SK-N-SH (cell line): ENCODE results near the gene E2F3. TPM values are rescaled to one million over a fixed set of nuclear protein-coding genes. Genes with fewer than 3 reads are reported as not detected.

Experiments
- CTCF ChIA-PET: fragments of 300-600, 350-600 bp; formaldehyde crosslinking; extraction: SDS; loops from one replicate; lab custom pipeline; 2021; lab: Yijun Ruan, JAX
- POLR2A ChIA-PET: fragments of 350-600 bp; sonication (Branson Sonifier 250); formaldehyde crosslinking; extraction: SDS; loops from one replicate; lab custom pipeline; 2020; ENCODE audit warnings: antibody characterized with exemption, inconsistent platforms; lab: Yijun Ruan, JAX
- DNase-seq: peaks from one replicate; pipeline ENCODE4 v3.0.0; 2012
- H2AFZ ChIP-seq: fragments of 200-600 bp; sonication (generic); 2 replicates; pipeline ENCODE4 v1.8.1; 2016; ENCODE audit warnings: antibody characterized with exemption, mild to moderate bottlenecking, low read depth
- H3F3A ChIP-seq: fragments of 200-600 bp; sonication (generic); replicated peaks from 2 replicates; pipeline ENCODE3; 2016; ENCODE audit warnings: antibody characterized with exemption, mild to moderate bottlenecking; ENCODE audit not compliant: insufficient read depth
- H3K27ac ChIP-seq, 2 experiments: fragments of 200-500 bp in 1 of 2; fragments of 200-600 bp in 1 of 2; sonication (Bioruptor generic) in 1 of 2; sonication (generic), shearing (Covaris generic) in 1 of 2; 2 replicates each; pipeline versions ENCODE4 v1.5.1 to v1.6.1; 2014 to 2016; ENCODE audit warnings: low read depth in 2 of 2, inconsistent platforms in 1 of 2, low read length in 1 of 2, mild to moderate bottlenecking in 1 of 2, mixed read lengths in 1 of 2
- H3K27me3 ChIP-seq: fragments of 200-600 bp; sonication (generic), shearing (Covaris generic); 2 replicates; pipeline ENCODE4 v1.6.1; 2016; ENCODE audit warnings: mixed run types; ENCODE audit not compliant: insufficient read depth
- H3K36me3 ChIP-seq, 2 experiments: fragments of 200-500 bp in 1 of 2; fragments of 200-600 bp in 1 of 2; sonication (Bioruptor generic) in 1 of 2; sonication (generic) in 1 of 2; replicated peaks in 1 of 2; 2 replicates each; pipeline versions ENCODE3 to v1.5.1; 2014 to 2016; ENCODE audit warnings: low read length in 1 of 2, mild to moderate bottlenecking in 1 of 2; ENCODE audit not compliant: insufficient read depth in 2 of 2, control insufficient read depth in 1 of 2
- H3K4me1 ChIP-seq, 2 experiments: fragments of 200-500 bp in 1 of 2; fragments of 200-600 bp in 1 of 2; sonication (Bioruptor generic) in 1 of 2; sonication (generic), shearing (Covaris generic) in 1 of 2; 2 replicates each; pipeline versions ENCODE4 v1.5.1 to v1.6.1; 2014 to 2016; ENCODE audit warnings: low read depth in 1 of 2, low read length in 1 of 2, mixed run types in 1 of 2; ENCODE audit not compliant: insufficient read depth in 2 of 2, control insufficient read depth in 1 of 2
- H3K4me2 ChIP-seq: fragments of 200-600 bp; sonication (generic), shearing (Covaris generic); 2 replicates; pipeline ENCODE4 v1.6.1; 2017; ENCODE audit warnings: mixed run types
- H3K4me3 ChIP-seq, 2 experiments: fragments of 200-500 bp in 1 of 2; fragments of 200-600 bp in 1 of 2; sonication (Bioruptor generic) in 1 of 2; sonication (generic), shearing (Covaris generic) in 1 of 2; 2 replicates each; pipeline versions ENCODE4 v1.5.1 to v1.8.1; 2014 to 2016; ENCODE audit warnings: low read depth in 2 of 2, inconsistent platforms in 1 of 2, low read length in 1 of 2, mild to moderate bottlenecking in 1 of 2, mixed read lengths in 1 of 2, moderate library complexity in 1 of 2
- H3K79me2 ChIP-seq: fragments of 200-600 bp; sonication (generic); 2 replicates; pipeline ENCODE4 v1.8.1; 2017; ENCODE audit warnings: mild to moderate bottlenecking; ENCODE audit not compliant: insufficient read depth
- H3K9ac ChIP-seq: fragments of 200-600 bp; sonication (generic); 2 replicates; pipeline ENCODE4 v1.6.1; 2017; ENCODE audit warnings: mixed run types
- H3K9me2 ChIP-seq: fragments of 200-600 bp; sonication (generic); 2 replicates; pipeline ENCODE4 v1.6.1; 2017; ENCODE audit warnings: mixed run types
- H3K9me3 ChIP-seq: fragments of 200-600 bp; sonication (generic); 2 replicates; pipeline ENCODE4 v1.6.1; 2017; ENCODE audit warnings: mixed run types, mild to moderate bottlenecking, moderate library complexity
- H4K20me1 ChIP-seq: fragments of 200-600 bp; sonication (generic); 2 replicates; pipeline ENCODE4 v1.6.1; 2017; ENCODE audit warnings: mild to moderate bottlenecking, mixed run types; ENCODE audit not compliant: insufficient read depth
- CHD2 ChIP-seq: fragments of 150-350 bp; IDR thresholded peaks from 2 replicates; pipeline ENCODE4 v1.6.1; 2018; ENCODE audit warnings: low read length; ENCODE audit not compliant: partially characterized antibody
- ELF1 ChIP-seq: IDR thresholded peaks from 2 replicates; pipeline ENCODE4 v1.4.0; 2012
- EP300 ChIP-seq, 2 experiments: IDR thresholded peaks; 2 replicates each; pipeline versions ENCODE4 v1.4.0 to v1.6.1; 2012; ENCODE audit warnings: borderline replicate concordance in 1 of 2, low read depth in 1 of 2, low read length in 1 of 2
- EZH2phosphoT487 ChIP-seq: fragments of 200-600 bp; sonication (generic); IDR thresholded peaks from 2 replicates; pipeline ENCODE4 v1.6.1; 2017; ENCODE audit warnings: low read depth, mixed run types, mild to moderate bottlenecking, antibody characterized with exemption, moderate library complexity, borderline replicate concordance
- FOSL2 ChIP-seq: IDR thresholded peaks from 2 replicates; pipeline ENCODE4 v1.4.0; 2012; ENCODE audit warnings: low read depth, mild to moderate bottlenecking, moderate library complexity, borderline replicate concordance
- FOXJ3 ChIP-seq: sonication (generic); formaldehyde crosslinking; IDR thresholded peaks from 2 replicates; pipeline ENCODE4 v1.5.1; 2020; ENCODE audit warnings: mild to moderate bottlenecking, missing genetic modification reagents
- GATA2 ChIP-seq: sonication (generic); formaldehyde crosslinking; IDR thresholded peaks from 2 replicates; pipeline ENCODE4 v1.5.0; 2020; ENCODE audit warnings: mild to moderate bottlenecking, missing genetic modification reagents
- JUND ChIP-seq: IDR thresholded peaks from 2 replicates; pipeline ENCODE4 v1.4.0; 2012
- MAX ChIP-seq: IDR thresholded peaks from 2 replicates; pipeline ENCODE4 v1.4.0; 2012; ENCODE audit warnings: low read depth
- MEF2A ChIP-seq: IDR thresholded peaks from 2 replicates; pipeline ENCODE4 v1.4.0; 2012; ENCODE audit warnings: low read depth, borderline replicate concordance
- MXI1 ChIP-seq: IDR thresholded peaks from 2 replicates; pipeline ENCODE4 v1.6.1; 2012; ENCODE audit warnings: mild to moderate bottlenecking, low read depth, low read length, improper control_type of control experiment
- NFIC ChIP-seq: IDR thresholded peaks from 2 replicates; pipeline ENCODE4 v1.4.0; 2012; ENCODE audit warnings: borderline replicate concordance
- POLR2AphosphoS5 ChIP-seq: IDR thresholded peaks from 2 replicates; pipeline ENCODE4 v1.6.1; 2012; ENCODE audit warnings: low read depth, low read length
- RCOR1 ChIP-seq: fragments of 150-350 bp; IDR thresholded peaks from 2 replicates; pipeline ENCODE4 v1.6.1; 2017; ENCODE audit warnings: antibody characterized with exemption, low read length
- REST ChIP-seq: IDR thresholded peaks from 2 replicates; pipeline ENCODE4 v1.6.1; 2012; ENCODE audit warnings: mild to moderate bottlenecking, low read depth, low read length, moderate library complexity
- RFX5 ChIP-seq: IDR thresholded peaks from 2 replicates; pipeline ENCODE4 v1.6.1; 2012; ENCODE audit warnings: mild to moderate bottlenecking, improper control_type of control experiment, low read length
- SMC3 ChIP-seq: IDR thresholded peaks from 2 replicates; pipeline ENCODE4 v1.6.1; 2012; ENCODE audit warnings: low read depth, low read length, improper control_type of control experiment
- TAF1 ChIP-seq: IDR thresholded peaks from 2 replicates; pipeline ENCODE4 v1.6.1; 2012; ENCODE audit warnings: low read depth, mild to moderate bottlenecking, low read length, moderate library complexity, borderline replicate concordance
- TCF12 ChIP-seq: IDR thresholded peaks from 2 replicates; pipeline ENCODE4 v1.4.0; 2012
- TEAD4 ChIP-seq: IDR thresholded peaks from 2 replicates; pipeline ENCODE4 v1.4.0; 2012; ENCODE audit warnings: mild to moderate bottlenecking, borderline replicate concordance; ENCODE audit not compliant: insufficient read depth
- USF1 ChIP-seq: IDR thresholded peaks from 2 replicates; pipeline ENCODE4 v1.4.0; 2012; ENCODE audit warnings: low read depth, borderline replicate concordance
- YY1 ChIP-seq: IDR thresholded peaks from 2 replicates; pipeline ENCODE4 v1.4.0; 2012; ENCODE audit warnings: low read depth, mild to moderate bottlenecking
- WGBS: methylation state at CpG from one replicate; pipeline ENCODE4 v1.1.6; 2017; ENCODE audit warnings: low lambda C conversion rate; 5-methylcytosine and 5-hydroxymethylcytosine counted together
- polyA plus RNA-seq, 3 experiments: library from polyadenylated mRNA; depleted of rRNA; stranded (reverse); fragments of >200 nt; gene quantifications; 2 replicates each; pipeline ENCODE4 v1.2.3, GENCODE V29; 2012
- TF ChIP-seq, protein P1 (sequence below): IDR thresholded peaks from 2 replicates; pipeline ENCODE4; 2012
- TF ChIP-seq, protein P2 (sequence below): fragments of 150-350 bp; IDR thresholded peaks from 2 replicates; pipeline ENCODE4 v1.6.1; 2016; ENCODE audit warnings: mild to moderate bottlenecking, low read depth, low read length

Gene E2F3
- polyA plus RNA-seq, 1 of the 3 experiments (the other 2 are of a cell fraction): 12.7 TPM

DNA sequence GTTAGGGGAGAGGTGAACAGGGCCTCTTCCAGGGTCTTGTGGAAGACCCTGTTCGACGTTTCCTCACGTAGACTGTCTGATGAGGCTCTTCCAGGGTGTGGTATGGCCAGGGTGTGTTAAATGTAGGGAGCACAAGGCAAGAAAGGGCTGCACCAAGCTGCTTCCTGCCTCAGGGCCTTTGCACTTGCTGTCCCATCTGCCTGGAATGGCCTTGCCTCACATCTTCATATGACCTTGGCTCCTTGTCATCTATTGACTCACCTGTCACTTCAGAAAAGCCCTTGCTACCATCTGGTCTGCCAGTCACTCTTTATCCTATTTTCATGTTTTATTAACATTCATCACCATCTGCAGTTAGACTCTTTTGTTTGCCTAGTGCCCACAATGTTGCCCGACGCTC is 31.0 kb downstream of the E2F3 start:
- H3K9me2 ChIP-seq: no peaks in the 10 kb centered on the region
- no peak overlapping the region for H3K9ac ChIP-seq
- 94% methylated on average over 5 of the region's 5 CpGs for WGBS
- H3K4me2 ChIP-seq: no peak overlapping the region
- H3K27ac ChIP-seq: no peak overlapping the region
- no peaks in the 10 kb centered on the region for H3K9me3 ChIP-seq
- DNase-seq: no peak
- H3F3A ChIP-seq: no peaks in the 10 kb centered on the region
- POLR2A ChIA-PET: no interaction called here
- no peak overlapping the region for H2AFZ ChIP-seq
- no peaks in the 10 kb centered on the region for H3K27me3 ChIP-seq
- peaks cover 13 to 19% of the 10 kb centered on the region in 2 experiments for H3K36me3 ChIP-seq
- H3K79me2 ChIP-seq: peaks cover 99% of the 10 kb centered on the region
- CTCF ChIA-PET: interaction anchor here (1.2 kb wide), 1 partner anchor 23 kb away, joined by 3 read pairs; no protein-coding TSS in a partner anchor
- TF ChIP-seq GATA2 (CRISPR knock-in tag) (no peak), TEAD4 (no peak), JUND (no peak), TAF1 (no peak), MXI1 (no peak), ELF1 (no peak), EZH2phosphoT487 (no peak), MAX (no peak), EP300 (IDR thresholded peaks at IDR 0.05; ENCODE audit: borderline replicate concordance in 1 of 2, low read depth in 1 of 2, low read length in 1 of 2) (no peak), RFX5 (no peak), RCOR1 (no peak), TCF12 (no peak)
- TF ChIP-seq, protein P1, sequence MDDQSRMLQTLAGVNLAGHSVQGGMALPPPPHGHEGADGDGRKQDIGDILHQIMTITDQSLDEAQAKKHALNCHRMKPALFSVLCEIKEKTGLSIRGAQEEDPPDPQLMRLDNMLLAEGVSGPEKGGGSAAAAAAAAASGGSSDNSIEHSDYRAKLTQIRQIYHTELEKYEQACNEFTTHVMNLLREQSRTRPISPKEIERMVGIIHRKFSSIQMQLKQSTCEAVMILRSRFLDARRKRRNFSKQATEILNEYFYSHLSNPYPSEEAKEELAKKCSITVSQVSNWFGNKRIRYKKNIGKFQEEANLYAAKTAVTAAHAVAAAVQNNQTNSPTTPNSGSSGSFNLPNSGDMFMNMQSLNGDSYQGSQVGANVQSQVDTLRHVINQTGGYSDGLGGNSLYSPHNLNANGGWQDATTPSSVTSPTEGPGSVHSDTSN: no peak
- H3K4me1 ChIP-seq: no peaks in the 10 kb centered on the region
- H4K20me1 ChIP-seq: peaks cover 83% of the 10 kb centered on the region
- H3K4me3 ChIP-seq: no peak overlapping the region

GRCh38 chr6:20433321-20433720 is 31.6 kb downstream of the E2F3 start:
- 98% methylated on average over 3 of the region's 3 CpGs for WGBS
- TF ChIP-seq YY1 (no peak), USF1 (no peak), NFIC (no peak), EZH2phosphoT487 (no peak), FOSL2 (no peak), MXI1 (no peak), POLR2AphosphoS5 (no peak), RFX5 (no peak), REST (no peak), MEF2A (no peak), CHD2 (no peak), FOXJ3 (no peak), TEAD4 (no peak), SMC3 (no peak), TCF12 (no peak)
- TF ChIP-seq, protein P2, sequence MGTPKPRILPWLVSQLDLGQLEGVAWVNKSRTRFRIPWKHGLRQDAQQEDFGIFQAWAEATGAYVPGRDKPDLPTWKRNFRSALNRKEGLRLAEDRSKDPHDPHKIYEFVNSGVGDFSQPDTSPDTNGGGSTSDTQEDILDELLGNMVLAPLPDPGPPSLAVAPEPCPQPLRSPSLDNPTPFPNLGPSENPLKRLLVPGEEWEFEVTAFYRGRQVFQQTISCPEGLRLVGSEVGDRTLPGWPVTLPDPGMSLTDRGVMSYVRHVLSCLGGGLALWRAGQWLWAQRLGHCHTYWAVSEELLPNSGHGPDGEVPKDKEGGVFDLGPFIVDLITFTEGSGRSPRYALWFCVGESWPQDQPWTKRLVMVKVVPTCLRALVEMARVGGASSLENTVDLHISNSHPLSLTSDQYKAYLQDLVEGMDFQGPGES: no peak

More at GRCh38 chr6:20433321-20433720, 31.6 kb downstream of the E2F3 start:
- POLR2A ChIA-PET: no interaction called here
- Histone ChIP-seq H4K20me1 (peaks cover 83% of the 10 kb centered on the region), H3K4me2 (no peak overlapping the region), H3K9me3 (no peaks in the 10 kb centered on the region), H3K9ac (no peak overlapping the region), H3K79me2 (peaks cover 99% of the 10 kb centered on the region), H3K9me2 (no peaks in the 10 kb centered on the region), H3K27ac (no peak overlapping the region), H3F3A (no peaks in the 10 kb centered on the region), H2AFZ (no peak overlapping the region), H3K27me3 (no peaks in the 10 kb centered on the region), H3K4me1 (no peaks in the 10 kb centered on the region), H3K36me3 (peaks cover 12 to 19% of the 10 kb centered on the region in 2 experiments), H3K4me3 (no peak overlapping the region)
- DNase-seq: no peak
- CTCF ChIA-PET: interaction anchor here (1.2 kb wide), 1 partner anchor 23 kb away, joined by 3 read pairs; no protein-coding TSS in a partner anchor
